BLaER1 treated with 17β-estradiol and CSF1 and Interleukin-3, amounts not matched to agents 10 nM and 100 nM (cell line): ENCODE results near the gene ATG2B.

Experiments used
- H3K27ac ChIP-seq, 11 experiments: shearing (Covaris generic); formaldehyde crosslinking; 2 replicates each; pipeline ENCODE4 v1.8.1; 2022
- H3K27me3 ChIP-seq, 11 experiments: shearing (Covaris generic); formaldehyde crosslinking; 2 replicates each; pipeline ENCODE4 v1.8.1; 2022
- H3K36me3 ChIP-seq, 11 experiments: shearing (Covaris generic); formaldehyde crosslinking; 2 replicates each; pipeline ENCODE4 v1.8.1; 2022
- H3K4me1 ChIP-seq, 10 experiments: shearing (Covaris generic); formaldehyde crosslinking; 2 replicates each; pipeline ENCODE4 v1.8.1; 2022
- H3K4me2 ChIP-seq, 11 experiments: shearing (Covaris generic); formaldehyde crosslinking; 2 replicates each; pipeline ENCODE4 v1.8.1; 2022
- H3K4me3 ChIP-seq, 10 experiments: shearing (Covaris generic); formaldehyde crosslinking; 2 replicates each; pipeline ENCODE4 v1.8.1; 2022
- H3K9ac ChIP-seq, 11 experiments: shearing (Covaris generic); formaldehyde crosslinking; 2 replicates each; pipeline ENCODE4 v1.8.1; 2022
- H3K9me3 ChIP-seq, 11 experiments: shearing (Covaris generic); formaldehyde crosslinking; replicated peaks in 1 of 11; 2 replicates each; pipeline ENCODE4 v1.8.1; 2022
- H4K20me1 ChIP-seq, 11 experiments: shearing (Covaris generic); formaldehyde crosslinking; 2 replicates each; pipeline ENCODE4 v1.8.1; 2022
- Cebpa-rat ChIP-seq, 11 experiments: shearing (Covaris generic); IDR thresholded peaks; 2 replicates each; pipeline ENCODE4 v1.8.1; 2022

The ATG2B gene

DNA sequence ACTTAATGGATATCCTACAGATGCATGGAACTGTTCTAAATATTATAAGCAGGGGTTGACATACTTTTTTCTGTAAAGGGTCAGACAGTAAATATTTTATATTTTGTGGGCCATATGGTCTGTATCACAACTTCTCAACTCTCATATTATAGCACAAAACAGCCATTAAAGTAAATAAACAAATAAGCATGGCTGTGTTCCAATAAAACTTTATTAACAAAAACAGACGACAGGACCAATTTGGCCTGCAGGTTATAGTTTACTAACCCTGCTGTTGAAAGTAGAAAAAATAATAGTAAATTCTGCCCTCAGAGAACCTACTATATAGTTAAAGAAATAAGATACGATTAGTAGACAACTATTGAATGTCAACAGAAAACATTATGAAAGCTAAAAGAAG lies 17.5 kb downstream of the ATG2B start:
- Histone ChIP-seq H3K27ac (no peak overlapping the region), H3K9me3 (peaks cover 0 to 9% (median 0%) of the 10 kb centered on the region in 11 experiments; a peak in 6 of 22 replicates), H3K27me3 (no peaks in the 10 kb centered on the region), H3K4me2 (no peak overlapping the region), H3K36me3 (peaks cover 1 to 45% (median 17%) of the 10 kb centered on the region in 11 experiments; a peak in 21 of 22 replicates), H3K4me1 (no peaks in the 10 kb centered on the region), H4K20me1 (peaks cover 0 to 25% (median 0%) of the 10 kb centered on the region in 11 experiments; a peak in 4 of 22 replicates), H3K9ac (no peak overlapping the region), H3K4me3 (no peak overlapping the region)
- no peak for TF ChIP-seq Cebpa-rat (IDR thresholded peaks at IDR 0.05)

DNA sequence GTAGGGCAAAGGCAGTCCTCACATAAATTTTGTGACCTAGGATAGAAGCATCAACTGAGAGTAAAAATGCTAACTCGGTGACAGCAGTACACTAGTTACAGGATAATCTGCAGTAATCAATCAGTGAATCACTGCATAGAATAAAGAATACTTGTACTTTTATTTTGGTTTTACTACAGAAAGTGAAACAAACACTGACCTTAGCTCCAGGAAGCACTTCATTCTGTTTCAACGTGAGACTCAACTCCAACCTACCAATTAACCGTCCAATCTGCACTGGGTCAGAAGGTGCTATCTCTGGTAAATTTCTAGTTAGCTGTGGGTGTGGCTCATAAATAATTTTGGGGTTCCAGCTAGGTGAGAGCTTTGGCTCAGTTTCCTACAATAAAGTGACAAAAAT lies 21.8 kb downstream of the ATG2B start:
- Histone ChIP-seq H3K4me3 (no peak overlapping the region), H3K36me3 (peaks cover 32 to 80% (median 49%) of the 10 kb centered on the region in 11 experiments; a peak in 21 of 22 replicates), H3K9me3 (peaks cover 0 to 8% (median 6%) of the 10 kb centered on the region in 11 experiments; a peak in 15 of 22 replicates), H3K9ac (no peak overlapping the region), H3K27ac (no peak overlapping the region), H3K27me3 (no peaks in the 10 kb centered on the region), H4K20me1 (no peaks in the 10 kb centered on the region; a peak in 2 of 22 replicates), H3K4me2 (no peak overlapping the region), H3K4me1 (no peaks in the 10 kb centered on the region)
- no peak for TF ChIP-seq Cebpa-rat (IDR thresholded peaks at IDR 0.05)

DNA sequence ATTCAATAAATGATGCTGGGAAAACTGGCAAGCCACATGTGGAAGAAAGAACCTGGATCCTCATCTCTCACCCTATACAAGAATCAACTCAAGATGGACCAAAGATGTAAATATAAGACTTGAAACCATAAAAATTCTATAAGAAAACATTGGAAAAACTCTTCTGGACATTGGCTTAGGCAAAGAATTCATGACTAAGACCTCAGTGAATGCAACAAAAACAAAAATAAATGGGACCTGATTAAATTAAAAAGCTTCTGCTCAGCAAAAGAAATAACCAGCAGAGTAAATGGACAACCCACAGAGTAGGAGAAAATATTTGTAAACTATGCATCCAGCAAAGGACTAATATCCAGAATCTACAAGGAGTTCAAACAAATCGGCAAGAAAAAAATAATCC lies 24.6 kb downstream of the ATG2B start:
- H3K9me3 ChIP-seq = peaks cover 0 to 8% (median 6%) of the 10 kb centered on the region in 11 experiments; a peak in 15 of 22 replicates
- no peak overlapping the region for H3K9ac ChIP-seq
- H3K4me3 ChIP-seq = no peak overlapping the region
- peaks cover 42 to 84% (median 60%) of the 10 kb centered on the region in 11 experiments; a peak in 21 of 22 replicates for H3K36me3 ChIP-seq
- no peak overlapping the region for H3K4me2 ChIP-seq
- no peak for TF ChIP-seq Cebpa-rat (IDR thresholded peaks at IDR 0.05)
- H3K27ac ChIP-seq = no peak overlapping the region
- no peaks in the 10 kb centered on the region for H3K27me3 ChIP-seq
- no peaks in the 10 kb centered on the region for H4K20me1 ChIP-seq
- no peaks in the 10 kb centered on the region for H3K4me1 ChIP-seq

DNA sequence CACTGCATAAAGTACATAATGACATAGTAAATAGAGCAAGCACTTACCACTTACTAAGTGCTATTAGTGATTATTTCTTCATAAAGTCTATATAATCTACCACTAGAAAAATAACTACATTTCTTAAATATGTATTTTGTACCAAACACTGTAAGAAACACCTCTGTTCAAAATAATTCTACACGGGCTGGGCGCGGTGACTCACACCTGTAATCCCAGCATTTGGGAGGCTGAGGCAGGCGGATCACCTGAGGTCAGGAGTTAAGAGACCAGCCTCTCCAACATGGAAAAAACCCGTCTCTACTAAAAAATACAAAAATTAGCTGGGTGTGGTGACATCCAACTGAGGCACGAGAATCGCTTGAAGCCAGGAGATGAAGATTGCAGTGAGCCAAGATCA lies 38.9 kb downstream of the ATG2B start:
- Histone ChIP-seq H3K36me3 (peaks cover 38 to 93% (median 75%) of the 10 kb centered on the region in 11 experiments), H3K4me2 (no peak overlapping the region), H3K4me3 (no peak overlapping the region), H3K27me3 (no peaks in the 10 kb centered on the region), H3K9ac (no peak overlapping the region), H3K4me1 (no peaks in the 10 kb centered on the region), H3K27ac (no peak overlapping the region), H3K9me3 (no peaks in the 10 kb centered on the region), H4K20me1 (no peaks in the 10 kb centered on the region)
- no peak for TF ChIP-seq Cebpa-rat (IDR thresholded peaks at IDR 0.05)

DNA sequence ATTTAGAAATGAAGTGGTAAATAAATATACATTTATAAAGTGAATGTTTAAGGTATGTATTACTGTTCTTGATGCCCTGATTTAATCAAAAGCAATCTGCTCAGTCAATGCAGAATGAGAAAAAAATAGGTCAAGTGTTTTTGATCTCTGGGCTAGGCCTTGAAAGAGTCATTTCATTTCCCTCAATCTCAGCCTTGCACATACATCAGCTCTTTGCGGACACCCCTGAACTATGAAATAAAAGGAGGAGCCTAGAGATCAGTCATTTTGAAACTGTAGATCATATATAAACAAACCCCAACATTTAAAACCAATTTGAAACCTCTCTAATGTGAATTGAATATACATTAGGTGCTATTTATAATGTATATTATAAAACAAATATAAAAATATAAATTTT lies 42.5 kb downstream of the ATG2B start:
- H3K9ac ChIP-seq = no peak overlapping the region
- TF ChIP-seq Cebpa-rat (IDR thresholded peaks at IDR 0.05) = no peak
- H4K20me1 ChIP-seq = no peaks in the 10 kb centered on the region
- H3K4me3 ChIP-seq = no peak overlapping the region
- no peaks in the 10 kb centered on the region for H3K27me3 ChIP-seq
- H3K9me3 ChIP-seq = no peaks in the 10 kb centered on the region
- no peak overlapping the region for H3K4me2 ChIP-seq
- no peaks in the 10 kb centered on the region for H3K4me1 ChIP-seq
- H3K36me3 ChIP-seq = peaks cover 50 to 93% (median 78%) of the 10 kb centered on the region in 11 experiments
- no peak overlapping the region for H3K27ac ChIP-seq

DNA sequence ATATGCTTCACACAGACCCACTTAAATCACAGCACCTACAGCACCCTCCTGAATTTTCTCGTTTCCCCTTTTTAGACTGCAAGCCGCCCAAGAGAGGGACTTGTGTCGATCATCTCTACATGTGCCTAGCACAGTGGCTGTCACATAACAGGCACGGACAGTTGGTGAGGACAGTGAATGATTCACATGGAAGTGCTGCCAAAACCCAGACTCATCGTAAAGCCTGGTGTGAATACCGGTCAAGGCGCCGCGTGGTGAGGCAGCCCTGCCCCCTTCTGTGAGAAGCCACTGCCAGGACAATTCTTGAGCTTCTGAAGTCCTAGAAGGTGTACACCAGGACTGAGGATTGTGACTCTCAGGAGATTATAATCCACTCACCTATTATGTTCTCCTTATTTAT lies 44.3 kb downstream of the ATG2B start:
- H3K36me3 ChIP-seq = peaks cover 49 to 93% (median 78%) of the 10 kb centered on the region in 11 experiments
- no peak for TF ChIP-seq Cebpa-rat (IDR thresholded peaks at IDR 0.05)
- H4K20me1 ChIP-seq = no peaks in the 10 kb centered on the region
- H3K9me3 ChIP-seq = no peaks in the 10 kb centered on the region
- no peaks in the 10 kb centered on the region for H3K27me3 ChIP-seq
- H3K27ac ChIP-seq = no peak overlapping the region
- H3K4me2 ChIP-seq = no peak overlapping the region
- no peaks in the 10 kb centered on the region for H3K4me1 ChIP-seq
- H3K9ac ChIP-seq = no peak overlapping the region
- H3K4me3 ChIP-seq = no peak overlapping the region

DNA sequence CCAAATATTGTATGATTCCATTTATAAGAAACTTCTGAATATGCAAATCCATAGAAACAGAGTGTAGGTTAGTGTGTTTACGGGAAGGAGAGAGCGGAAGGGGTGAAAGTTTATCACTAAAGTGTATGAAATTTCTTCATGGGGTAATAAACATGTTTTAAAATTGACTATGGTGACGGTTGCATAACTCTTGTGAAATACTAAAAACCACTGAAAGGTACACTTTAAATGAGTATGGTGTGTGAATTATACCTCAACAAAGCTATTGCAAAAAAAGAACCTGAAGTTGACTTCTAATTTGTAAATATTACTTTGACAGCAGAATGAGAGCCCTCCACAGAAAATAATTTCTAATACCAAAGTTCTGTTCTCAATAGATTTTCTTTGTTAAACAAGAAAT lies 47.1 kb downstream of the ATG2B start:
- Histone ChIP-seq H3K4me1 (no peaks in the 10 kb centered on the region), H3K4me2 (no peak overlapping the region), H3K36me3 (peaks cover 43 to 92% (median 72%) of the 10 kb centered on the region in 11 experiments), H3K27me3 (no peaks in the 10 kb centered on the region), H3K9ac (no peak overlapping the region), H3K27ac (no peak overlapping the region), H4K20me1 (no peaks in the 10 kb centered on the region), H3K9me3 (no peaks in the 10 kb centered on the region), H3K4me3 (no peak overlapping the region)
- no peak for TF ChIP-seq Cebpa-rat (IDR thresholded peaks at IDR 0.05)

DNA sequence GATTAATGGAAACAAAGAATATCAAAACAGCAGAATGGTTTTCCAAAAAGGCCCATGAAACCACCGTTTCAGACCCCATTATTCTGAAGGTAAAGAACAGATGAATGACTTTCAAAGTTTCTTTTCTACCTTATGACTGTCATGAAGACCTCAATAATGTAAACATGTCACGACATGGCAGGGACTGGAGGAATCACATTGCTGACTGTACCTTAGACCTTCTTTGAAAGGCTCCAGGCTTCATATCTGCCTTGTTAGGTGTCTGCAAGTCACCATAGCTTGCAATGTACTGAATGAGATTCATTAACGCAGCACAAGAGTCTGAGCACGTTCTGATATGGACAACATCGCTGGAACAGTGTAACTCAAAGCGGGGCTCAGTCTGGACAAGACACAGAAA lies 52.2 kb downstream of the ATG2B start:
- Histone ChIP-seq H4K20me1 (no peaks in the 10 kb centered on the region), H3K27me3 (no peaks in the 10 kb centered on the region), H3K9ac (no peak overlapping the region), H3K4me3 (no peak overlapping the region), H3K27ac (no peak overlapping the region), H3K9me3 (no peaks in the 10 kb centered on the region), H3K4me2 (no peak overlapping the region), H3K4me1 (no peaks in the 10 kb centered on the region), H3K36me3 (peaks cover 65 to 95% (median 84%) of the 10 kb centered on the region in 11 experiments)
- TF ChIP-seq Cebpa-rat (IDR thresholded peaks at IDR 0.05) = no peak

DNA sequence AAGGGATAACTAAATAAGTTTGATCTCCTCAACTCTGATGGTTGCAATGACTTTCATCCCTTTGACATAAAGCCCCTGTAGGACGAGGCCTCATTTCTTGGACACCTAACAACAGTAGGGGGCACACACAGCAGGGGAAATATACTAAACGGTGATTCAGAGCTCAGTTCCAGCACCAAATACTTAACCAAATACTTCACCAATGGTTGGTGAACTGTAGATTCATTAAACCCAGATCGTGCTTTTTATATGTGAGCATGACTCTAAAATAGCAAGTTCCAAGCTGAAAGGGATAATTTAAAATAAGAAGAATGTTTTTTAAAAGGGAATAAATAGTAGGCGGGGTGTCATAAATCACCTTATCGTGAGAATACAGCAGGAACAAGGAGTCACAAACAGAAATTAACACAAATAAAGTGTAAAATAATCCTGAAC lies 53.2 kb downstream of the ATG2B start:
- no peak overlapping the region for H3K4me2 ChIP-seq
- no peak for TF ChIP-seq Cebpa-rat (IDR thresholded peaks at IDR 0.05)
- H3K27ac ChIP-seq = no peak overlapping the region
- H3K4me1 ChIP-seq = no peaks in the 10 kb centered on the region
- no peak overlapping the region for H3K4me3 ChIP-seq
- peaks cover 66 to 95% (median 83%) of the 10 kb centered on the region in 11 experiments for H3K36me3 ChIP-seq
- no peaks in the 10 kb centered on the region for H3K27me3 ChIP-seq
- no peaks in the 10 kb centered on the region for H4K20me1 ChIP-seq
- no peak overlapping the region for H3K9ac ChIP-seq
- no peaks in the 10 kb centered on the region for H3K9me3 ChIP-seq

DNA sequence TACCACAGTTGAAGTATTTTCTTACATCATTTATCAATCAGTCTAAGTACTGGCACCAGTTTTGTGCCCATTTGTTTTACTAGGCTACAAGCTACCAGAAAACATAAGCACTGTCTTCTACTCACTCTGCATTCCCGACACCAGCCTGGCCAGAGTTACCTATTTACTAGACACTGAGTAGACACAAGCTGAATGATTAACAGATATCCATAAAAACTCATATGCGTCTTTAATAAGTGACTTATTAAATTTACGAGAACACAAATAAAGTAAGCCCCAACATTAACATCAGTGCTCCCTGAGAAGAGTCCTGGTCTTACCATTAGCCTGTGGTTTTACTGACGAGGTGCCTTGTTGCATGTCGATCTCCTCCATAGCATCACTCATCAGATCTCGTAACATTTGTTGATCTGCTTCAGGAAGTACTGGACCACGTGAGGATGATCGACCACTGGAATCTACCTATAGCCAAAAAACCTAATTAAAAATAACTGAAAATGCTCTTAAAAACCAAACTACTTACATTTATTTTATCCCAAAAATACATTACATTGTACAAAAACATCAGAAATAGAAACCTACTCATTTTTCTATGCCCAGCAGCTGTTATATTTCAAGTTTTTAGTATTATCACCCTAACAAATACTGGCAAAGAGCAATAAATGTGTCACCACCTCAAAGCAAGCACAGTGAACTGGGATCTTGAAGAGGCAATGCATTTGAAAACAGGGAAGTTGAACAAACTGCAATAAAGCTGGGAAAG lies 53.8 kb downstream of the ATG2B start:
- H3K9ac ChIP-seq = no peak overlapping the region
- peaks cover 65 to 95% (median 83%) of the 10 kb centered on the region in 11 experiments for H3K36me3 ChIP-seq
- H3K4me1 ChIP-seq = peaks cover 0 to 3% (median under 1%) of the 10 kb centered on the region in 10 experiments; a peak in 5 of 20 replicates
- H3K27ac ChIP-seq = no peak overlapping the region
- no peaks in the 10 kb centered on the region for H3K9me3 ChIP-seq
- H3K27me3 ChIP-seq = no peaks in the 10 kb centered on the region
- H3K4me2 ChIP-seq = no peak overlapping the region
- no peak for TF ChIP-seq Cebpa-rat (IDR thresholded peaks at IDR 0.05)
- no peaks in the 10 kb centered on the region for H4K20me1 ChIP-seq
- no peak overlapping the region for H3K4me3 ChIP-seq
